ENCODE data around the gene ALG8.

The ALG8 gene

GRCh38 chr11:78158987-78159652 lies 19.7 kb upstream of the ALG8 start:
- DNase-seq: no peak

GRCh38 chr11:78156127-78156844 lies 16.9 kb upstream of the ALG8 start:
- no peak for DNase-seq

GRCh38 chr11:78151804-78152203 lies 12.4 kb upstream of the ALG8 start:
- DNase-seq: no peak

GRCh38 chr11:78150754-78151153 lies 11.3 kb upstream of the ALG8 start:
- DNase-seq: no peak

- no peak for DNase-seq
Observed at GRCh38 chr11:78150346-78150745, 10.9 kb upstream of the ALG8 start.

- no peak for DNase-seq
Observed at GRCh38 chr11:78149646-78150045, 10.2 kb upstream of the ALG8 start.

GRCh38 chr11:78147807-78148206 lies 8.4 kb upstream of the ALG8 start:
- no peak for DNase-seq

- DNase-seq: no peak
Observed at GRCh38 chr11:78145511-78146025, 6.1 kb upstream of the ALG8 start.

- DNase-seq: peak in 1 of 2 donors; percentile 8
Observed at GRCh38 chr11:78140392-78141077, 1.1 kb upstream of the ALG8 start.

- peak; percentile 50 to 52 for DNase-seq
Observed at GRCh38 chr11:78138694-78139421, 568 bp downstream of the ALG8 start.

- DNase-seq: no peak
Observed at GRCh38 chr11:78138291-78138690, 1.1 kb downstream of the ALG8 start.

GRCh38 chr11:78132475-78132874 lies 7.0 kb downstream of the ALG8 start:
- no peak for DNase-seq

- DNase-seq: no peak
Observed at GRCh38 chr11:78131956-78132355, 7.5 kb downstream of the ALG8 start.

GRCh38 chr11:78127403-78127802 lies 12.0 kb downstream of the ALG8 start:
- DNase-seq: no peak

GRCh38 chr11:78112582-78113275 lies 26.7 kb downstream of the ALG8 start:
- DNase-seq: no peak

- no peak for DNase-seq
Observed at GRCh38 chr11:78111298-78111697, 28.1 kb downstream of the ALG8 start.

- no peak for DNase-seq
Observed at GRCh38 chr11:78110830-78111229, 28.6 kb downstream of the ALG8 start.

- no peak for DNase-seq
Observed at GRCh38 chr11:78110351-78110750, 29.1 kb downstream of the ALG8 start.

GRCh38 chr11:78109081-78110015 lies 30.1 kb downstream of the ALG8 start:
- no peak for DNase-seq

GRCh38 chr11:78100676-78101472 lies 38.6 kb downstream of the ALG8 start:
- DNase-seq: no peak

Measured in stimulated activated CD4-positive, alpha-beta T cell treated with anti-CD3 and anti-CD28 coated beads, Interleukin-2, amount 100 ng/mL, for 24 hours (primary cell).